NCI-H2227 (cell line): Measurements from ENCODE around the gene TAAR9.
"Not testable (repeated sequence)": the region's sequence is repeated elsewhere in the genome, so short reads cannot be mapped to it uniquely, and the experiment has no call there.

Experiments
- DNase-seq: peaks from one replicate; lab custom pipeline; 2025; ENCODE audit not compliant: unreplicated experiment; lab: John Stamatoyannopoulos, UW

The TAAR9 gene

DNA sequence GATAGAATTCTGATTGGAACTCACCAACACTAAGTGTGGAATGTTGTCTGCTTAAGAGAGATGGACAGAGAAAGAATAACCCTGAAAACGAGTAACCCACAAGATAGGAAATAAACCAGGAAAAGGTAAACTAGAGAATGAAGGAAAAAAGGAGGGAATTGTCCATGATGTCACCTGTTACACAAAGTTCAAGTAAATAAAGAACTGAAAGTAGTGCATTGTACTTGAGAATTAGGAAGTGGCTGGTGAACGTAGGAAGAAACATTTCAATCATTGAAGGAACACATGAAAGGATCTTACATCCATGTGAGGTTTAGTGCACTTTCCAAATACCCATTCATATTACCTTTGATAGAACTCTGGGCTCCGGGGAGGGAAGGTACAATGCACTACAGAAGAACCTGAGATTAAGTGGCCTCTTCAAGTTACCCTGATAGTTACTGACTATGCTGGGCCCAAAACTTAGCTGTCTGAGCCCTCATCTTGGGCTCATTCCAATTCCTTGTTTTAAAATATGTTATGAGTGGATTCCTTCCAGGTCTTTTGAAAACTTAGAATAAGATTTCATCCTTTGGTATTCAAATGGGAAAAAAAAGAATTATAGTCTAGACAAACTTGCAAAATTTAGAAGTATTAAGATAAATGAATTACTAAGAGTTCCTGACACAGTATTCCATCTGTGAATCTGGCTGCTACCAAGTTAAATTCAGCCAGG lies 24.1 kb upstream of the TAAR9 start:
- DNase-seq: no peak

DNA sequence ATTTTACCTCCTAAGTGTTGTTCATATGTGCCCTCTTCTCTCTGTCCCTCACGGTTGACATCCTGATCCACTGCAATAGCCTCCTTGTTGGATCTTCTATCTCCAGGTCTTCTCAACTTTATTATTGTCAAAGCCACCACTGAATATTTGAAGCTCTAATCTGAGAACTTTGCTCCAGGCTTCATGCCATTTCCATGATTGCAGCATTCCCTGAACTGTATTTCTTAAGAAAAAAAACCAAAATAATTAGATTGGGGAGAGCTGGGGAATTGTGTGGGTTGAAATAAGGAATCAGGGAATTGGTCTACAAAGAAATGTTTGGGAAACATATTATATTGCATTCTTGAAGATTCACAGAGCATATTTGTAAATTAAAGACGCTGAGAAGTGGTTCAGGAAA lies 22.7 kb upstream of the TAAR9 start:
- no peak for DNase-seq

GRCh38 chr6:132520953-132521352 lies 17.1 kb upstream of the TAAR9 start:
- DNase-seq: no peak

DNA sequence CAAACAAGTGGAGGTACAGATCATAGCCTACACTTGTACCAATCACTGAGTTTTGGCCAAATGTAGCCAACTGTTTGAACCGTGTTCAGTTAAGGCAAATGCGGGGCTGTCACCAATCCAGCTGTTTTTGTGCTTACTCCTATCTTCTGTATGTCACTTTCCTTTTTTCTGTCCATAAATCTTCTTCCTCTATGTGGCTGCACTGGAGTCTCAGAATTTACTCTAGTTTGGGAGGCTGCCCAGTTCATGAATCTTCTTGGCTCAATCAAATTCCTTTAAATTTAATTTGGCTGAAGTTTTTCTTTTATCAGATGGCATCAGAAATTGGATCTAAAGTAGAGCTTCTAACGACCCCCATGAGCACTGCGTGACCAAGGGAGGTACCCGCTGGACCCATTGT lies 13.4 kb upstream of the TAAR9 start:
- DNase-seq: no peak

- DNase-seq: no peak
These were observed 12.2 kb upstream of the TAAR9 start for GRCh38 chr6:132525866-132526265.

DNA sequence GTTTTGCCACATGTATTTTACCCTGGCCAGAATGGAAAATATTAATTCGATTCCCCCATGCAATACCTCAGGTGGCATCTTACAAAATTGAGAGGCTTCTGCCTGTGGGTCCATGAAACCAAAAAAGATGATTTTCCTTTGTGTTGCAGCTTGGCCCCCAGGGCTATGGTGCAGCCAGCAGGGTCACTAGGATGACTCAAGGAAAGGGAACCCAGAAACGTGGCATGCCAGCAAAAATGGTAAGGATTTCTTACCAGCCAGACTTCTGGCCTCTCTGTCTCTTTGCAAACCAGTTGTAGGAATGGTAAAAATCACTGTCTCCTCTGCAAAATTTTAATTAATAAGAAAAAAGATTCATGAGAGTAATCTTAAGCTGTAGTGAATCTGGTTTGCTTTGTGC lies 11.6 kb upstream of the TAAR9 start:
- DNase-seq: no peak

DNA sequence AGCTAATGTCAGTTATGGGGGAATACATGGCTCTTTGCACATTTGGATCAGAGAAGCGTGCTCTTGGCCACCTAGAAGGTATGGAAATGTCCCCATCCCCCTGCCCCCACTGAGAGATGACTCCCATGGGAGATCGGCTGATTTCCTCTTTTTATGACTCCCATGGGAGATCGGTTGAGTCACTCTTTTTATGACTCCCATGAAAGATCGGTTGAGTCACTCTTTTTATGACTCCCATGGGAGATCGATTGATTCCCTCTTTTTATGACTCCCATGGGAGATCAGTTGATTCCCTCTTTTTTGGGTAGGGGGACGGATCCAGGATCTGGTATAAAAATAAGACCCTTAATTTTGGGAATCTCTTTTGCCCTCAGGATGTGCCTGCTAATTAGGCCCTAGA lies 10.3 kb upstream of the TAAR9 start:
- no peak for DNase-seq

GRCh38 chr6:132530293-132530974 lies 7.6 kb upstream of the TAAR9 start:
- DNase-seq: peak; percentile 46

DNA sequence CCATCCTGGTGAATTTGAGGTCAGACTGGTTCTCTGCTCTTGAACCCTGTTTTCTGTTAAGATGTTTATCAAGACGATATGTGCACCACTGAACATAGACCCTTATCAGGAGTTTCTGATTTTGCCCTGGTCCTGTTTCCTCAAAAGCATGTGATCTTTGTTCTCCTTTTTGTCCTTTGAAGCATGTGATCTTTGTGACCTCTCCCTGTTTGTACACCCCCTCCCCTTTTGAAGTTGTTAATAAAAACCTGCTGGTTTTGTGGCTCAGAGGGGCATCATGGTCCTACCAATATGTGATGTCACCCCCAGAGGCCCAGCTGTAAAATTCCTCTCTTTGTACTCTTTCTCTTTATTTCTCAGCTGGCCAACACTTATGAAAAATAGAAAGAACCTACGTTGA lies 3.5 kb upstream of the TAAR9 start:
- not testable (repeated sequence) for DNase-seq

- DNase-seq: no peak
These were observed 932 bp upstream of the TAAR9 start for GRCh38 chr6:132537145-132537544.

DNA sequence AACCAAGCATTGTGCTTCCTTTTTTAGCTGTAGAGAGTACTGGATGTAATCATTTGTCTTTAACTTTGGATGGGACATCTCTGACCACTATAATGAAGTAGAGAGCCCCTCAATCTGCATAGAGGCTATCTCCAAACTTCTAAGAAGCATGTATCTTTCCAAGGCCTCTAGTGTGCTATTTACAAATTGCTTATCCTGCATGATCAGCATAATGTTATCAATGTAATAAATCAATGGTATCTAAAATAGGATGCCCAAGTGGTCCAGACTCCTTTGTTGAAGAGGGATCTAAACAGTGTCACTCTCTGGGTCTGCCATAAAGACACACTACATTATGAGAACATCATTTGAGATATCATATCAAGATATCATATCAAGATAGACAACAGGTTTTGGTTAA lies 6.7 kb downstream of the TAAR9 start:
- no peak for DNase-seq

DNA sequence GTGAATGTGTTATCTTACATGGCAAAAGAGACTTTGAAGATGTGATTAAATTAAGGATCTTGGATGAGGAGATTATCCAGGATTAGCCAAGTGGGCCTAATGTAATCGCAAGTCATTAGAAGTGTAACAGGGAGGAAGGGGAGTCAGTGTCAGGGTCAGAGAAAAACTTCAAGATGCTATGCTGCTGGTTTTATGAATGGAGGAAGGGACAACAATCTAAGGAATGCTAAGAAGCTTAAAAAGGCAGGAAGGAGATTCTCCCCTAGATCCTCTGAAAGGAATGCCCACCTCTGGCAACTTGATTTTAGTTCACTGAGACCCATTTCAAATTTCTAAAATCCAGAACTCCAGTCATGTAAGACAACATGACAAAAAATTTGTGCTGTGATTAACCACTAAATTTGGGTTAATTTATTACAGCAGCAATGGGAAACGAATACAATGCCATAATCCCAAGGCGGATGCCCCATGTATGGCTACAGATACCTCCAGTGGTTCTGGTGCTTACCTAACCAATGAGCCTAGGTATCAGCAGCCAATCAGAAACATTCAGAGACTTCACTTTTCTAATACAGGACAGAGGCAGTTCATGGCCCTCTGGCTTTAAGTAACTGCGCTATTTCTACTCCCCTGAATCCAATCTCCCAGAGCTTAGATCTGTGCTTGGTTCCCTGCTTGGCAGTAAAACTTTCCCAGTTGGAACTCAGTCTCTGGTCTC lies 10.8 kb downstream of the TAAR9 start:
- no peak for DNase-seq

DNA sequence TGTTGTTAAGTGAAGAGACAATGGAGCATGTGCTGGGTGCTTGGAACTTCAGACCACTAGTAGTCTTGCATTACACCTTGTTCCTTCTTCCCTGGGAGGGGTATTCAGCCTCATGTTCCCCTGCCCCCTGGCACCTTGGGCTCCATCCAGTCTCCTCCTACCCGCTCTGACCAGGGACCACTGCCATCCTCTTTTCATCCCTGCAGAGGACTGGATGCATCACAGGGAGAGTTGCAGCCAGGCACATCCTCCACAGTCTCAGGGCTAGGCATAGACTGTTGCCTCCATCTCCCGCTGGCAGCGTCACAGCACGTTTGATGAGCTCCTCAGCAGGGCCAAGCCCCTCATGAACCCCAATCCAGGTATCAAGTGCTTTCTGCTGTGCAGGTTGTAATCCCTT lies 13.1 kb downstream of the TAAR9 start:
- no peak for DNase-seq

DNA sequence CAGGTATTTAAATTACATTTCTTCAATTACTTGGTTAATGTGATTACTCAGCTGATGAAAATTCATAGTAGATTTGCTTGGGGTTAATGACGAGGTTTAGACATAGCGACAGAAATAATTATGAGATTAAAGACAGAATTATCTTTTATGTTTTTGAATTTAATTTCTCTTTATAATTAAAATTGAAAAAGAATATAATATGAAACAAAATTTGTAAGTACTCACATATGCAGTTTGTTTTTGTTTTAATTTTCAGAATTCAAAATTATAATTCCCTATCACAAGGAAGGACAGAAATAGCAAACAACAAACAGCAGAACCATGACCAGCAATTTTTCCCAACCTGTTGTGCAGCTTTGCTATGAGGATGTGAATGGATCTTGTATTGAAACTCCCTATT lies 14.3 kb downstream of the TAAR9 start, which contains the start of gene TAAR8:
TAAR8 (plus strand) TSS at position 301 of the 400 bp plus-strand sequence; CDS start at position 322, 21 bp downstream.
- DNase-seq: no peak

GRCh38 chr6:132560087-132560486 lies 22.0 kb downstream of the TAAR9 start:
- not testable (repeated sequence) for DNase-seq

GRCh38 chr6:132566404-132566803 lies 28.3 kb downstream of the TAAR9 start:
- DNase-seq: no peak

DNA sequence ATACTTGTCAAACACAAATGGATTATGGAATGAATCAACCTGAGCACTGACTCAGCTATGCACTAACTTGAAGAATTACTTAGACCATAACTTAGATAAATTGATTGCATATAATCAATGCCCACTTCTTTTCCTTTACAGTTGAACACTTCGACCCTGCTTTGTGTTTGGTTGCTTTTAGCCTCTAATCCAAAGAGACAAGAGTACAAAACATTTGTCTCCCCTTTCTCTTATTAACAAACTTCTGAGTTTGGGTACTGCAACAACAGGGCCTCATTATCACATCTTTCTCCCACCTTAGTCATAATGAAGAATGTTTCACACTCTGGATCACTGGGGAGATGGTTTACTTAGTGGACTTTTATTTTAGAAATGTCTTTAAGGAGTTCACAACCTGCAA lies 29.5 kb downstream of the TAAR9 start:
- no peak for DNase-seq

DNA sequence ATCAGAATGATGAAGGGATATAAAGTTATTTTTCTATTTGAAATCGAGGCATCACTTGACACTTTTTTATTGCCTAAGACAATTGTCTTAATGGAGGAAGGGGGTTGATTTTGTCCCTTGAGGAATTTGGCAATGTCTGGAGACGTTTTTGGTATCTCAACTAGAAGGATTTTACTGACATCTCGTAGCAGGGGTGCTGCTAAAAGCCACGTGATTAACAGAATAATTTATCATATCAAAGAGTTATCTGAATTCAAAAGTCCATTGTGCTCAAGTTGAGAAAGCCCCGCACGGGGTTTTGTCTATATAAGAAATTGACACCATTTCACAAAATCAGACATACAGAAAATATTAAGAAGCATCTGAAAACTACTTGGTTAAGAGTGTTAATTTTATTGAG lies 30.5 kb downstream of the TAAR9 start:
- no peak for DNase-seq

DNA sequence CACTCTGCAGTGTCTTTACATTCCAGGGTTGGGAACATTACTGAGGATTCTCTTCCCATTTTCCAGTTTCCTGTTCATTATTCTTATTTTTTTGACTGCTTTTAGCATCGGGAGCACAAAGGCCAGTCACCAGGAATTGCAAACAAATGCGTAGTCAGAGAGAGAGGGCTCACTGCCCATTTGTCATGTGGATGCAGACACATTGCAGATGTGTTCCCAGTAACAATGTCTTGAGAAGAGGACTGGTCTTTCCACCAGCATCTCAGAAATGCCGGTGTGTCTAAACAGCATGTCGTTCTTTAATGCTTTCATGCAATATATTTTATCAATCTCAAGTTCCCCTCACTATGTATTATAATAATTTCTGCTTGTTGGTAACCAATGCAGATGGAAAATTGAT lies 31.1 kb downstream of the TAAR9 start:
- no peak for DNase-seq

GRCh38 chr6:132570221-132570777 lies 32.2 kb downstream of the TAAR9 start, which contains the start of gene TAAR6:
TAAR6 (plus strand) TSS chr6:132570322; CDS start chr6:132570322, 0 bp downstream.
- DNase-seq: no peak

GRCh38 chr6:132571774-132572173 lies 33.7 kb downstream of the TAAR9 start:
- DNase-seq: no peak

DNA sequence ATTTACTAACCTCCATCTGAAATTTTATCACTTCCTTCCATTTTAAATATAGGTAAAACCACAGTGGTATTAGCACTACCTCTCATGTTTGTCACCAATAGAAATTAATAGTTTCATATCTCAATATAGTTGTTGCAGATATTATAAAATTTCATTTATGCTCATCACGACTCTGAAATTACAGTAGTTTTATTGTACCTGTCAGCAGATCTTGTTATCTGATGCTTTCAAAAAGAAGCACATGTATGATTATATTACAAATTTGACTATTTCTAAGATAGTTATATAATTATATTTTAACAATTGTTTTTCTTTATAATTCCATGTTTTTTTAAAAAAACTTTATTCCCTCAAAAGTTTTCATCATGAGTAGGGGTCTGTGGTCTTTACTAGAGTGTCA lies 46.6 kb downstream of the TAAR9 start:
- no peak for DNase-seq
